ENCODE data around the gene MAP3K7. TPM values are rescaled to one million over a fixed set of nuclear protein-coding genes. Genes with fewer than 3 reads are reported as not detected.

Gene MAP3K7
- polyA plus RNA-seq, 1 donor (not counting 4 experiments of a cell fraction or from before 2014, with no cell fraction given), result 43.5 TPM

GRCh38 chr6:90530882-90531281 lies 56.0 kb downstream of the MAP3K7 start:
- no peak overlapping the region for H3K27ac ChIP-seq (ENCODE audit: control insufficient read depth, insufficient read depth, low read length)
- no peaks in the 10 kb centered on the region for H3K27me3 ChIP-seq (ENCODE audit: control insufficient read depth, extremely low read depth, insufficient read depth, low read length)
- H3K79me2 ChIP-seq (ENCODE audit: control insufficient read depth, insufficient read depth, low read length), result no peaks in the 10 kb centered on the region
- H2AFZ ChIP-seq (ENCODE audit: control insufficient read depth, low read length), result no peak overlapping the region
- H3K9me1 ChIP-seq (ENCODE audit: control insufficient read depth, extremely low read depth, insufficient read depth, low read length), result no peaks in the 10 kb centered on the region
- H3K9me3 ChIP-seq (ENCODE audit: control insufficient read depth, low read depth, low read length), result no peaks in the 10 kb centered on the region
- no peak overlapping the region for H3K4me2 ChIP-seq (ENCODE audit: control insufficient read depth, extremely low read depth, insufficient read depth, low read depth, low read length)
- H3K4me3 ChIP-seq (ENCODE audit: control insufficient read depth in 2 of 3, extremely low read depth in 1 of 3, insufficient read depth in 2 of 3, low read depth in 1 of 3, low read length in 3 of 3), result no peak overlapping the region
- H3K36me3 ChIP-seq (ENCODE audit: control insufficient read depth in 2 of 2, extremely low read depth in 1 of 2, insufficient read depth in 2 of 2, low read length in 2 of 2), result peaks cover 5 to 6% of the 10 kb centered on the region in 2 experiments
- no peak for DNase-seq (ENCODE audit: low read depth, low spot score)
- no peaks in the 10 kb centered on the region for H4K20me1 ChIP-seq (ENCODE audit: control insufficient read depth, extremely low read depth, insufficient read depth, low read length)
- no peak for FAIRE-seq
- dilution Hi-C loops (cut with MboI; ENCODE audit: extremely low pct_ligation_motif_present, low sequenced_read_pairs), result no loop called here
- TF ChIP-seq CTCF (optimal IDR thresholded peaks at IDR 0.05 in 1 of 3, IDR thresholded peaks at IDR 0.05 in 1 of 3, conservative IDR thresholded peaks at IDR 0.05 in 1 of 3; ENCODE audit: extremely low read depth in 1 of 3, insufficient read depth in 2 of 3, low read length in 3 of 3) (no peak), EZH2 (IDR thresholded peaks at IDR 0.05; ENCODE audit: low read length) (no peak)
- no peak overlapping the region for H3K9ac ChIP-seq (ENCODE audit: control insufficient read depth, extremely low read depth, insufficient read depth, low read length)
- no peaks in the 10 kb centered on the region for H3K4me1 ChIP-seq (ENCODE audit: control insufficient read depth, extremely low read depth, insufficient read depth, low read length)

DNA sequence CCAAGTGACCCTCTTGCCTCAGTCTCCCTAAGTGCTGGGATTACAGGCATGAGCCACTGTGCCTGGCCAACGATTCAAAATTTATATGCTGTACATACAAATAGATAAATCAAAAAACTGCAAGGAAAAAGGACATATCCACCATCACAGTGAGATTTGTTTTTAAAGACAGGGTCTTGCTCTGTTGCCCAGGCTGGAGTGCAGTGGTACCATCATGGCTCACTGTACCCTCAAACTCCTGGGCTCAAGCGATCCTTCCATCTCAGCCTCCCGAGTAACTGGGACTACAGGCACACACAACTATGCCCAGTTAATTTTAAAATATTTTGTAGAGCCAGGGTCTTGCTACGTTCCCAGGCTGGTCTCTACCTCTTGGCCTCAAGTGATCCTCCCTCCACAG lies 61.5 kb downstream of the MAP3K7 start:
- H3K36me3 ChIP-seq (ENCODE audit: control insufficient read depth in 2 of 2, extremely low read depth in 1 of 2, insufficient read depth in 2 of 2, low read length in 2 of 2), result peaks cover 0 to 1% of the 10 kb centered on the region in 2 experiments
- DNase-seq (ENCODE audit: low read depth, low spot score) (no peak), FAIRE-seq (no peak)
- H3K79me2 ChIP-seq (ENCODE audit: control insufficient read depth, insufficient read depth, low read length), result no peaks in the 10 kb centered on the region
- H3K4me2 ChIP-seq (ENCODE audit: control insufficient read depth, extremely low read depth, insufficient read depth, low read depth, low read length), result no peak overlapping the region
- no peaks in the 10 kb centered on the region for H3K4me1 ChIP-seq (ENCODE audit: control insufficient read depth, extremely low read depth, insufficient read depth, low read length)
- H3K9me3 ChIP-seq (ENCODE audit: control insufficient read depth, low read depth, low read length), result no peaks in the 10 kb centered on the region
- H3K9me1 ChIP-seq (ENCODE audit: control insufficient read depth, extremely low read depth, insufficient read depth, low read length), result no peaks in the 10 kb centered on the region
- H2AFZ ChIP-seq (ENCODE audit: control insufficient read depth, low read length), result no peak overlapping the region
- no peak overlapping the region for H3K4me3 ChIP-seq (ENCODE audit: control insufficient read depth in 2 of 3, extremely low read depth in 1 of 3, insufficient read depth in 2 of 3, low read depth in 1 of 3, low read length in 3 of 3)
- TF ChIP-seq EZH2 (IDR thresholded peaks at IDR 0.05; ENCODE audit: low read length) (no peak), CTCF (optimal IDR thresholded peaks at IDR 0.05 in 1 of 3, IDR thresholded peaks at IDR 0.05 in 1 of 3, conservative IDR thresholded peaks at IDR 0.05 in 1 of 3; ENCODE audit: extremely low read depth in 1 of 3, insufficient read depth in 2 of 3, low read length in 3 of 3) (no peak)
- no peaks in the 10 kb centered on the region for H4K20me1 ChIP-seq (ENCODE audit: control insufficient read depth, extremely low read depth, insufficient read depth, low read length)
- H3K27ac ChIP-seq (ENCODE audit: control insufficient read depth, insufficient read depth, low read length), result no peak overlapping the region
- H3K27me3 ChIP-seq (ENCODE audit: control insufficient read depth, extremely low read depth, insufficient read depth, low read length), result no peaks in the 10 kb centered on the region
- dilution Hi-C loops (cut with MboI; ENCODE audit: extremely low pct_ligation_motif_present, low sequenced_read_pairs), result no loop called here
- H3K9ac ChIP-seq (ENCODE audit: control insufficient read depth, extremely low read depth, insufficient read depth, low read length), result no peak overlapping the region

All from keratinocyte (primary cell).